CD4-positive, alpha-beta T cell treated with Interleukin-1 beta for 1 hour (primary cell): Measurements from ENCODE around the gene IPPK.

Source experiments
- DNase-seq, 2 donors: peaks; one replicate each; pipeline ENCODE4 v3.0.0-alpha.2; 2020 to 2022

The IPPK gene

GRCh38 chr9:92655896-92656536 lies 13.9 kb downstream of the IPPK start:
- DNase-seq = no peak

- DNase-seq = no peak
These were observed 14.6 kb downstream of the IPPK start for GRCh38 chr9:92655366-92655765.

GRCh38 chr9:92654481-92655301 lies 15.2 kb downstream of the IPPK start:
- no peak for DNase-seq

GRCh38 chr9:92652461-92652860 lies 17.5 kb downstream of the IPPK start:
- no peak for DNase-seq

- no peak for DNase-seq
These were observed 18.9 kb downstream of the IPPK start for GRCh38 chr9:92650839-92651621.

- DNase-seq = no peak
These were observed 19.6 kb downstream of the IPPK start for GRCh38 chr9:92650296-92650695.

- DNase-seq = no peak
These were observed 20.9 kb downstream of the IPPK start for GRCh38 chr9:92649007-92649406.

GRCh38 chr9:92648474-92648971 lies 21.4 kb downstream of the IPPK start:
- DNase-seq = no peak

GRCh38 chr9:92647671-92648473 lies 22.1 kb downstream of the IPPK start:
- DNase-seq = no peak

GRCh38 chr9:92645041-92645440 lies 24.9 kb downstream of the IPPK start:
- no peak for DNase-seq

GRCh38 chr9:92644278-92644677 lies 25.7 kb downstream of the IPPK start:
- no peak for DNase-seq

GRCh38 chr9:92642564-92642963 lies 27.4 kb downstream of the IPPK start:
- no peak for DNase-seq

- DNase-seq = no peak
These were observed 27.9 kb downstream of the IPPK start for GRCh38 chr9:92642041-92642451.

- no peak for DNase-seq
These were observed 28.7 kb downstream of the IPPK start for GRCh38 chr9:92641092-92641809.

- no peak for DNase-seq
These were observed 29.4 kb downstream of the IPPK start for GRCh38 chr9:92640398-92641091.

GRCh38 chr9:92639791-92640271 lies 30.1 kb downstream of the IPPK start:
- no peak for DNase-seq

GRCh38 chr9:92639124-92639523 lies 30.8 kb downstream of the IPPK start:
- DNase-seq = no peak

- DNase-seq = no peak
These were observed 31.3 kb downstream of the IPPK start for GRCh38 chr9:92638621-92639101.

GRCh38 chr9:92637886-92638620 lies 31.9 kb downstream of the IPPK start:
- DNase-seq = no peak

- no peak for DNase-seq
These were observed 32.6 kb downstream of the IPPK start for GRCh38 chr9:92637326-92637725.
